ENCODE data around the gene LRRC37A3. TPM values are rescaled to one million over a fixed set of nuclear protein-coding genes. Genes with fewer than 3 reads are reported as not detected.

The LRRC37A3 gene
- total RNA-seq (2022; extraction: Qiagen RNA extraction; ENCODE audit: low read depth) = 1.8 to 4.5 TPM (median 2.1 TPM) in 5 replicates

DNA sequence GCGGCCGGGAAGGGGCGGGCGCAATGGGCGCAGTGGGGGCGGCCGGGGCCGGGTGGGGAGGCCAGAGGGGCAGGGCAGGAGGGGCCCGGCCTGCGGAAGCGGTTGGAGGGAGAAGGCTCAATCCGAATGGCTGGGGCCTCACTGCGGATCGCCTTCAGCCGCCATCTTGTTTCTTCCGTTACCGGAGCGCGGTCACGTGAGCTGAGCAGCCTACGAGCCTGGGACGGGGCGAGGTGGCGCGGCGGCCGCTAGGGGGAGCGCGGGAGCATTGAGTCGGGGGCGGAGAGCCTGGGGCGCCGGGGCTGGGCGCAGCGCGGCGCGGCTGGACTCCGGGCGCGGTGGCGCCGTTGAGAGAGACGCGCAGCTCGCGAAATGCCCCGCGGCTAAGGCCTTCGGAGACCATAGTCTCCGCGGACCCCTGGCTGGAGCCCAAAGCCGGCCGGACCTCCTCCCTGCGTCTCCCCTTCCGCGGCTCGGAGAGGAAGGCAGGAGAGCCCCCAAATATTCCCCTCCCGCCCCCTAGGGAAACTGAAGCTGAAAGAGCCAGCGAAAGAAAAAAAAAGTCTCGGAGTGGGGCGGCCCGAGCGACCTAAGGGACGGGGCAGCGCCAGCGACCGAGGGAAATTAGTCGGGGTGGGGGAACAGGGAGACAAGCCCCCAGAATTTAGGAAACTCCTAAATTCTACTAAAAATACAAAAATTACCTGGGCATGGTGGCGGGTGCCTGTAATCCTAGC is at the start of gene LRRC37A3:
LRRC37A3 (minus strand) TSS at position 190 of the 737 bp plus-strand sequence. CDS start 22,221 bp downstream, outside the sequence.

Other genes starting within 250 kb of the LRRC37A3 start
- gene GNA13, start 137.3 kb upstream of the LRRC37A3 start, total RNA-seq (2022; extraction: Qiagen RNA extraction; ENCODE audit: low read depth) = 19.6 to 43.8 TPM (median 35.7 TPM) in 5 replicates
- gene RGS9, start 217.9 kb upstream of the LRRC37A3 start, total RNA-seq (2022; extraction: Qiagen RNA extraction; ENCODE audit: low read depth) = 6.0 to 10.6 TPM (median 7.1 TPM) in 5 replicates

Measured in A549 treated with ZK216348 at 1 μM for 4 hours (cell line).